Adrenal gland (tissue), 12 donors: Measurements from ENCODE around the gene DARS1. TPM values are rescaled to one million over a fixed set of nuclear protein-coding genes. Genes with fewer than 3 reads are reported as not detected.

Experiments used
- DNase-seq, 7 donors: peaks; one replicate each; pipeline ENCODE4 v3.0.0-alpha.2; 2019 to 2020
- H3K27ac ChIP-seq, 5 donors: fragments of 200-600 bp; sonication (generic) in 4 of 5; 1 replicate in 3 of 5; 2 replicates in 2 of 5; pipeline versions ENCODE4 v1.5.1 to v1.8.0; 2016 to 2020; ENCODE audit warnings: mild to moderate bottlenecking in 1 of 5
- H3K27me3 ChIP-seq: fragments of 200-600 bp; 2 replicates; pipeline ENCODE4 v1.8.0; 2021
- H3K36me3 ChIP-seq, 2 donors: fragments of 200-600 bp; replicated peaks in 1 of 2; 1 replicate in 1 of 2; 2 replicates in 1 of 2; pipeline versions ENCODE4 v1.5.1 to v1.8.0; 2018 to 2022
- H3K4me1 ChIP-seq, 2 donors: fragments of 200-600 bp; replicated peaks in 1 of 2; 1 replicate in 1 of 2; 2 replicates in 1 of 2; pipeline versions ENCODE4 v1.5.1 to v1.8.0; 2018 to 2021
- H3K4me3 ChIP-seq, 4 donors: fragments of 200-600 bp; sonication (generic) in 3 of 4; one replicate each; pipeline ENCODE4 v1.5.1; 2016 to 2018
- H3K9me3 ChIP-seq, 3 donors: fragments of 200-600 bp; sonication (generic) in 1 of 3; replicated peaks in 1 of 3; 1 replicate in 2 of 3; 2 replicates in 1 of 3; pipeline versions ENCODE4 v1.5.1 to v1.8.0; 2016 to 2021
- CTCF ChIP-seq, 6 experiments: fragments of 450-650 bp in 4 of 6; fragments of 200-600 bp in 2 of 6; sonication (generic) in 1 of 6; IDR thresholded peaks; 1 replicate in 5 of 6; 2 replicates in 1 of 6; pipeline versions ENCODE4 v1.5.1 to v1.8.0; 2016 to 2021; ENCODE audit warnings: antibody characterized with exemption in 6 of 6, mild to moderate bottlenecking in 2 of 6, moderate library complexity in 1 of 6
- POLR2A ChIP-seq, 2 donors: fragments of 450-650 bp; IDR thresholded peaks; one replicate each; pipeline ENCODE4 v1.6.1; 2017; ENCODE audit warnings: antibody characterized with exemption in 2 of 2, mild to moderate bottlenecking in 2 of 2, moderate library complexity in 1 of 2
- WGBS, 4 donors: extraction: QIAGEN DNeasy Blood & Tissue Kit in 2 of 4; methylation state at CpG; one replicate each; pipeline versions ENCODE4 v1.1.5 to v1.1.7; 2013 to 2017; 5-methylcytosine and 5-hydroxymethylcytosine counted together
- intact Hi-C, 2 donors: fragments of 100-400 bp; cut with DNase I; formaldehyde crosslinking; loops; one replicate each; pipeline versions ENCODE4 v1.14.1 to v1.15.0; 2022 to 2023
- polyA plus RNA-seq, 3 donors: library from polyadenylated mRNA; stranded (reverse); fragments of 200-250 nt in 2 of 3; fragments of 350-450 nt in 1 of 3; fragmentation: Illumina TruSeq in 1 of 3; extraction: RNeasy Lipid Tissue Mini Kit (QIAGEN cat#74804) in 1 of 3; gene quantifications; one replicate each; pipeline ENCODE4 v1.2.3, GENCODE V29; 2013 to 2014
- total RNA-seq, 9 donors: library from RNA; depleted of rRNA in 4 of 9; stranded (reverse); fragments of >200 nt in 4 of 9; fragments of 120-200 nt in 1 of 9; fragmentation: NEBNext Ultra II Directional in 1 of 9; extraction: Animal tissue kit (Norgen Biotek cat#: 25700) in 1 of 9; gene quantifications; one replicate each; pipeline versions ENCODE4 v1.1.0 to v1.2.4, GENCODE V29; 2013 to 2023
- donor health status: healthy with polysubstance abuse.
- donor health status: Bipolar disorder and iron deficiency.
- donor health status: DM: yes; HTN: yes; CAD: no.
- donor health status: DM: no; HTN: no; CAD: no.
- donor health status: DM: no; HTN: no; CAD: no.
- donor health status: DM: yes; HTN: yes; CAD: no.

Gene DARS1
- total and polyA plus RNA-seq, 12 donors: 50.6 to 159 (median 82.9) TPM

- no peaks in the 10 kb centered on the region for H3K27me3 ChIP-seq
- H3K36me3 ChIP-seq: no peaks in the 10 kb centered on the region
- no peaks in the 10 kb centered on the region for H3K9me3 ChIP-seq
- WGBS, 4 donors: 93 to 96% (median 96%) methylated on average over 9 of the region's 9 CpGs
- TF ChIP-seq POLR2A (IDR thresholded peaks at IDR 0.05) (no peak), CTCF (IDR thresholded peaks at IDR 0.05) (no peak)
- peaks cover 0 to 6% of the 10 kb centered on the region in 2 donors for H3K4me1 ChIP-seq
- intact Hi-C loops: no loop called here
- DNase-seq: no peak
- no peak overlapping the region for H3K4me3 ChIP-seq
- H3K27ac ChIP-seq: no peak overlapping the region
Observed at GRCh38 chr2:136028001-136028400, 42.6 kb upstream of the DARS1 start.

- H3K9me3 ChIP-seq: no peaks in the 10 kb centered on the region
- WGBS, 4 donors: 79 to 88% (median 83%) methylated on average over 7 of the region's 7 CpGs
- H3K4me1 ChIP-seq: peaks cover 0 to 6% of the 10 kb centered on the region in 2 donors
- H3K27me3 ChIP-seq: no peaks in the 10 kb centered on the region
- no peaks in the 10 kb centered on the region for H3K36me3 ChIP-seq
- DNase-seq: no peak
- H3K4me3 ChIP-seq: no peak overlapping the region
- no peak overlapping the region for H3K27ac ChIP-seq
- intact Hi-C loops: no loop called here
- TF ChIP-seq CTCF (IDR thresholded peaks at IDR 0.05) (no peak), POLR2A (IDR thresholded peaks at IDR 0.05) (no peak)
Observed at GRCh38 chr2:136027112-136027511, 41.7 kb upstream of the DARS1 start.

GRCh38 chr2:136025057-136025973 is 39.9 kb upstream of the DARS1 start:
- Histone ChIP-seq H3K9me3 (no peaks in the 10 kb centered on the region), H3K4me3 (no peak overlapping the region), H3K27ac (no peak overlapping the region), H3K4me1 (peaks cover 0 to 6% of the 10 kb centered on the region in 2 donors), H3K27me3 (no peaks in the 10 kb centered on the region), H3K36me3 (no peaks in the 10 kb centered on the region)
- peak; percentile 49 to 89 (median 71) for DNase-seq
- intact Hi-C loops: no loop called here
- 43 to 61% (median 48%) methylated on average over 28 to 43 of the region's 43 CpGs for WGBS, 4 donors
- TF ChIP-seq CTCF (IDR thresholded peaks at IDR 0.05) (no peak), POLR2A (IDR thresholded peaks at IDR 0.05) (no peak)

- no peak for DNase-seq
- H3K27me3 ChIP-seq: no peaks in the 10 kb centered on the region
- 96 to 98% (median 97%) methylated on average over 3 of the region's 3 CpGs for WGBS, 4 donors
- H3K36me3 ChIP-seq: no peaks in the 10 kb centered on the region
- H3K4me3 ChIP-seq: no peak overlapping the region
- H3K9me3 ChIP-seq: no peaks in the 10 kb centered on the region
- H3K4me1 ChIP-seq: peaks cover 0 to 6% of the 10 kb centered on the region in 2 donors
- intact Hi-C loops: no loop called here
- TF ChIP-seq POLR2A (IDR thresholded peaks at IDR 0.05) (no peak), CTCF (IDR thresholded peaks at IDR 0.05) (no peak)
- H3K27ac ChIP-seq: no peak overlapping the region
Observed at GRCh38 chr2:136024616-136025015, 39.2 kb upstream of the DARS1 start.
